HG03520 (cell line): ENCODE data around the gene RUNX2.

Experiments used
- ATAC-seq: cut with Tn5 transposase; IDR thresholded peaks from one replicate; pipeline ENCODE4 v1.9.1; 2021; ENCODE audit warnings: mild to moderate bottlenecking, moderate library complexity; ENCODE audit not compliant: unreplicated experiment

The RUNX2 gene

GRCh38 chr6:45350186-45350710 is 22.1 kb downstream of the RUNX2 start:
- no peak for ATAC-seq

DNA sequence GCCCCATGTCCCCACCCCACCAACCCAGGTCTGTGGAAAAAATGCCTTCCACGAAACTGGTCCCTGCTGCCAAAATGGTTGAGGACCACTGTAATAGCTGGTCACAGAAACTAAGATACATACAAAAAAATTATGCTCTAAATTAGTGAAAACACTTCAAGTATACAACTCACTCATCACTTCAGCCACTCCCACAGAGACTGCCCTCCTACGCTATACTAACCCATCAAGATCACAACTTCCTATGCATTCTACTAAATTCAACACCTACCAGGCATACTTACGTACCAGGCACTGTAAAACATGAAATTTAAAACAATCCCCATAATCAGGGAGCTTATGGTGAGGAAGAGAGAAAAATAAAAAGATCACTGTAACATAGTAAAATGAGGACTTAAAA is 22.9 kb downstream of the RUNX2 start:
- ATAC-seq = no peak

- ATAC-seq = no peak
Observed at GRCh38 chr6:45351667-45352066, 23.5 kb downstream of the RUNX2 start.

- ATAC-seq = no peak
Observed at GRCh38 chr6:45353654-45354053, 25.5 kb downstream of the RUNX2 start.

DNA sequence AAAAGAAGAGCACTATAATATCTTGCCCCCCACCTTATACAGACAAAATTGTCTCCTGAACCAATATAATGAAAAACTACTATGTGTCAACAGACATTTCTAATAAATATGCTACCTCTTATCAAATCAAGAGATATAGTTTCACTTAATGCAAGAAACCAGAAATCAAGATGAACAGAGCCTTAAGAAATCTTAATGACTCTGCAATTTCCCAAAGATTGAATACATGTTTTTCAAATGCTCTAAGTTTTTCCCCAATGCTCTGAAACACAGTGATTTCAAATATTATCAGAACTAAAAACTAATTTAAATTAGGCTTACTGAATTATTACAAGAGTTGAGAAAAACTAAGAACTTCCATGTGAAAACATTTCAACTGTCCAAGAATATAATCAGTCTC is 36.3 kb downstream of the RUNX2 start:
- ATAC-seq = no peak

- ATAC-seq = no peak
Observed at GRCh38 chr6:45365036-45365435, 36.9 kb downstream of the RUNX2 start.

GRCh38 chr6:45366534-45366933 is 38.4 kb downstream of the RUNX2 start:
- ATAC-seq = no peak

DNA sequence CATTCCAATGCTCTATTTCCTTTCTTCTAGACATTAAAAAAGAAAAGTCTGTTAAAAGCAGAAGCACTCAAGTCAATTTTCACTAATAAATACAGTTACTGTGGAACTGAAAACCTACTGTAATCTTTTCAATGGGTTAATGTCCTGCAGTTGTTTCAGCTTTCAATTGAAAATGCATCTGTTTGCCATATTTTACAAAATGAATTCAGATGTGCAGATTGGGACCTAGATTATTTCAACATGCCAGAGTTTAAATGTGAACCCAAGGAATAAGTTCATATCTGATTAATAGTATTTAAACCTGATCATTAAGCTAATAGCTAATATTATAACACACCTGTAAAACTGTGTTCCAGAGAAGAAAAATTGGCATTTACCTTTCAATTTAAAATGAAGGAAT is 39.9 kb downstream of the RUNX2 start:
- no peak for ATAC-seq

DNA sequence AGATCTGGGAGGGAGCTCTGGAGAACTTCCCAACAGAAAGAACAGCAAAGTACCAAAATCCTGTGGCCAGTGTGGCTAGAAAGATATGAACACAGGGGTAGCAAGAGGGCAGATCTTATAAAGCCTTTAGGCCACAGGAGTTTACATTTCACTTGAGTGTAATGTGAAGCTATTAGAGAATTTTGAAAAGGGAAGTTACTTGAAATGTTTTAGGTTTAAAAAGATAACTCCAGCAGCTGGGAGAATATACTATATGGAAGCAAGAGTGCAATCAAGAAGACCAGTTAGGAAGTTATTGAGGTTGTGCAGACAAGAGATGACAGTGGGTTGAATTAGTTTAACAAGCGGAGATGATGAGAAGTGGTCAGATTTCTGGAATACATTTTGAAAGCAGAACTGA is 41.7 kb downstream of the RUNX2 start:
- ATAC-seq = no peak

DNA sequence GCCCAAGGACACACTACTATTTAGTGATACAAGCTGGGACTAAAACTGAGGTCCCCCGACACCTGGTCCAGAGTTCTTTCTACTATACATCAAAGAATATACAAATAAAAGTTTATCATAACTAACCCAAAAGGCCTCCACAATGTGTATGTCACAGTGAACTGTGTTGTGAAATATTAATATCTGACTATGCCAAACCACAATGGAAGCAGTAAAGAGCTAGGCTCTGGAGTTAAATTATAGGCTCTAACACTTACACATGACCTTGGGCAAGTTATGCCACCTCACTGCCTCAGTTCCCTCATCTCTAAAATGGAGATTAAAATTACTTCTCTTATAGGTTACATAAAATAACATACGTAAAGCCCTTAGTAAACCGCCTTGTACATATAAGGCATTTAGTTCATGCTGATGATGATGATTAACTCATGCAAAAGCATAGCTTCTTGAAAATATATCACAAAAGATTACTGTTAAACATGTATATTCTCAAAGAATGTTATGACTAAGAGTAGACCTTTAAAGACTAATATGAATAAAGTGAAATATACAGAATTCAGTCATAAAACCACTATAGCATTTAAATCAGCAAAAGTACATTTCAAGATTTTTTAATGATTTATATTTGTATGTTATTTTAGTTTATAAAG is 43.9 kb downstream of the RUNX2 start:
- no peak for ATAC-seq

DNA sequence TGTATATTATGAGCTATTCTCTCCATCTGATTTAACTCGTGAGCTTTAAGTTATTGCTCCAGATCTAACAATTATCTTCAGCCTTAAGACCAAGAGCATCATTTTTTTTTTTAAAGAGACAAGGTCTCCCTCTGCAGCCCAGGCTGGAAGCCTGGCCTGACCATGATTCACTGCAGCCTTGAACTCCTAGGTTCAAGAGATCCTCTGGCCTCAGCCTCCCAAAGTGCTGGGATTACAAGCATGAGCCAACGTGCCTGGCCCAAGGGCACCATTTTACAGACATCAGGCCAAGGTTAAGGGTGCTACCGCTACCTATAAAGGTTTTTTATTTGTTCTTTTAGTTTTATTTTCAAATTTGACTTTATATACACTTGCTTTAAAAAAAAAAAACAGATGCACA is 47.3 kb downstream of the RUNX2 start:
- no peak for ATAC-seq

DNA sequence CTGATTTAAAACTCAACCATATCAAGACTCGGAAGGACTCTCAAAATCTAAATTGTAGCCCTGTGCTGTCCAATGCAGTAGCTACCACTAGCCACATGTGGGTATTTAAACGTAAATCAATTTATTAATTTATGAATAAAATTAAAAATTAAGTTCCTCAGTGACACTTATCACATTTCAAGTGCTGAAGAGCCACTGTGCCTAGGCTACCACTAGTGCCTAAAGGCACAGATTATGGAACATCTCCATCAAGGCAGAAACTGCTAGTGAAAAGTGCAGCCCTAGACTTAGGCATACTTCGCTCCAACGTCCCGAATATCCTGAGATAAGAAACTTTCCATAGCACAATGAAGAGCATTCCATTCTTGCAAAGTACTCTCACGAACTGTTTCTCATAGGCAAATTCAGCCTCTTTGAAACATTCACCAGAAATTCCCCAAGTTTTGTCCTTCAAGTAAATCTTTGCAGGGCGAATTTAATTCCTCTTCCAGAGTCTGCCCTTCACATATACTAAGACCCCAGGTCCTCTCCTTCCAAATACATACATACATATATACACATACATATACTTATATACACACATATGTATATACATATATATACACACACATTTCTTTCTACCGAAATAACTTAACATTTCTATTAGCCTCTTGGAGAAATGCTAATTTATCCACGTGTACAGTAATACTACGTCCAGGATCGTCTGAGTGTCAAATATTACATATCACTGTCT is 48.3 kb downstream of the RUNX2 start:
- no peak for ATAC-seq

DNA sequence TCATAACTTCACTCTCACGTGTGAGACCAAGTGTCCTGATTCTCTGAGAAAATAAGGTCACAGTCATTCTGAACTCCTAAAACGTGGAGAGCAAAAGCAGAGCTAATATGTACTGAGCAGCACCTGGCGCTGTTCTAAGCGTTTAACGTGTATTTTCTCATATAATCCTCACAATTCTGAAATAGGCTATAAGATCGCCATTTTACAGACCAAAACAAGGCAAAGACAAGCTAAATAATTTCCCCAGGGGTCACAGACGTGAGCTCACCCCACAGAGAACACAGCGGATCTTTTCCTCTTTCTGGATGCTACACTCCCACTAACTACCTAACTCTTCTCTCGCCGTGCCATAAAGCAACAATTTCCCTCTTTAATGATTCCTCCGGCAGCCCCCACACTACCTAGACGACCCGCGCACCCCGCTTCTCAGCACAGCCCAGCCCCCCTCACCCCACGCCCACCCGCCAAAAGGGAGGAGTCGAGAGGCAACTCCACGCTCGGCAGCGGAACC is 49.0 kb downstream of the RUNX2 start:
- no peak for ATAC-seq

DNA sequence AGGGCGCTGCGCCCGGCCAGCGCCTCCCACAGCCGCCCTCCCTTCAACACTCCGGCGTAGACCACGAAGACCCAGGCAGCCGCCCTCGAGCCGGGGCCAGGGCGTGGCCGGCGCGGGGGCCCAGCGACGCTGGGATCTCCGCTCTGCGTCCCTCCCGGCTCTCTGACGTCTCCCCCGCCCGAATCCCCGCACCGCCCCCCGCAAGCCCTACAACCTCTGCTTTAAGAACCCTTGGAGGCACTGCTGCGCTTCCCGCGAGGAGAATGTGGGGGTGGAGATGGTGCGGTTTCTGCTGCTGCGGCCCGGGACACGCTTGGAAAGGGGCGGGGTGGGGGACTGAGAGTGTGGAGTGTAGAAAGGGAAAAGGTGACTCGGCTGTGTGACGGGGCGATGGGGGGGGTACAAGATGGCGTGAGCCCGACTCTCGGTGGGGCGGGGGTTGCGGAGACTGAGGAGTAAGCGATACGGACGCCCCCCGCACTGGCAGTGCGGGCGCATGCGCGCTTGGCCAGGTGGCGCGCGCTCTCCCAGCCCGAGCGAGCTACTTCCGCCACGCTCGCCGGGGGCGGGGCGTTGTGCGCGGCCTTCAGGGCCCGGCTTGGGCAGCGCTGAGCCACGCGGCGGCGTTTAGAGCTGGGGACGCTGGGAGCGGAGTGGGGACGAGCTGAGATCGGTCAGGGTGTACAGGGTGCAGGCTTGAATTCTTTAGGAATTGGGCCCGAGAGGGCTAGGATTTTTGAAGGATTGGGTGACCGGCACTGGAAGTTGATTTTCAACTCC is 49.6 kb downstream of the RUNX2 start, which contains the start of gene SUPT3H:
SUPT3H (minus strand) TSS at position 381 of the 780 bp plus-strand sequence.
- peak; percentile 81 for ATAC-seq

- ATAC-seq = peak; percentile 16
Observed at GRCh38 chr6:45378334-45378926, 50.3 kb downstream of the RUNX2 start.

- no peak for ATAC-seq
Observed at GRCh38 chr6:45382391-45382790, 54.3 kb downstream of the RUNX2 start.

- no peak for ATAC-seq
Observed at GRCh38 chr6:45386501-45386900, 58.4 kb downstream of the RUNX2 start.

DNA sequence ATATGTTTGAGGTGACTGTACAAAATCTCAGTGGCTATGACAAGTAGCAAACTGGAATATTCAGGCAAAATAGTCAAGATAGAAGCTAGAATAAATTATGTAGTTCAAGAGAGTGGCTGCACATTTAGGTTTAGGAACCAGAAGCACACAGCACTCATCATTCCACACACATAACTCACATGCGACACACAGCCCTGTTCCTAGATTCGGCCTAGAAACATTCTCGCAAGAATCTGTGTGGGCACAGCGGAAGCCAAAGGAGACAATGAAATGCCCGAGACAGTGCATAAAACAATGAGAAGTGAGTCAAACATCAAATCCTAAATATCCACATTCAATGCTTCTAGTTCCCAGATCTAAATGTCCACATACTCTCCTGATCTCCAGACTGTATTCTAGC is 59.1 kb downstream of the RUNX2 start:
- ATAC-seq = no peak

DNA sequence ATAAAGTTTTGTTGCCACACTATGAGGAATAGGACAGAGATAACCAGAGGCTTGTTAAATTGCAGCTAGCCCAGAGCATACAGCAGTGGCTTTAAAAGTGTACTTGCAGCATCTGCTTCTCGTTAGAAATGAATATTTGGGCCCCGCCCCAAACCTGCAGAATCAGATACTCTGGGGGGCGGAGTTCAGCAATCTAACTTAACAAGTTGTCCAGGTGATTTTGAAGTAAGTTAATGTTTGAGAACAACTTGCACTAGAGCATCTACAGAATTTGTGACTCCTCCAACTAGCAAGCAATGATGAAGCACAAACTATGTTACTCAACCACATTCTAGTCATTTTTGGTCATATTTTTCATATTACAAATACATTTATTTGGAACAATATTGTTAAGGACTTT is 60.2 kb downstream of the RUNX2 start:
- ATAC-seq = no peak

- ATAC-seq = no peak
Observed at GRCh38 chr6:45394586-45395095, 66.5 kb downstream of the RUNX2 start.
